HG03196 (cell line): ENCODE results near the gene NKX1-1.
"Not testable (repeated sequence)": the region's sequence is repeated elsewhere in the genome, so short reads cannot be mapped to it uniquely, and the experiment has no call there.

ENCODE experiments used
- ATAC-seq: cut with Tn5 transposase; IDR thresholded peaks from one replicate; pipeline ENCODE4 v1.9.1; 2021; ENCODE audit not compliant: unreplicated experiment

NKX1-1 gene

GRCh38 chr4:1375051-1375721, 31.1 kb downstream of the NKX1-1 start:
- no peak for ATAC-seq

GRCh38 chr4:1374706-1375045, 31.6 kb downstream of the NKX1-1 start:
- ATAC-seq: no peak

GRCh38 chr4:1373892-1374705, 32.1 kb downstream of the NKX1-1 start:
- ATAC-seq: no peak

- not testable (repeated sequence) for ATAC-seq
Observed at GRCh38 chr4:1372576-1372975, 33.7 kb downstream of the NKX1-1 start.

GRCh38 chr4:1371176-1372165, 34.8 kb downstream of the NKX1-1 start:
- no peak for ATAC-seq

GRCh38 chr4:1370321-1371124, 35.7 kb downstream of the NKX1-1 start:
- ATAC-seq: no peak

- ATAC-seq: no peak
Observed at GRCh38 chr4:1369479-1370079, 36.7 kb downstream of the NKX1-1 start.

- no peak for ATAC-seq
Observed at GRCh38 chr4:1369091-1369450, 37.2 kb downstream of the NKX1-1 start.

GRCh38 chr4:1368421-1369090, 37.7 kb downstream of the NKX1-1 start:
- no peak for ATAC-seq

- ATAC-seq: no peak
Observed at GRCh38 chr4:1367936-1368289, 38.3 kb downstream of the NKX1-1 start.

GRCh38 chr4:1367230-1367935, 38.9 kb downstream of the NKX1-1 start:
- ATAC-seq: no peak

- ATAC-seq: no peak
Observed at GRCh38 chr4:1366371-1367229, 39.6 kb downstream of the NKX1-1 start.

- ATAC-seq: no peak
Observed at GRCh38 chr4:1365271-1366178, 40.7 kb downstream of the NKX1-1 start.

GRCh38 chr4:1364748-1365147, 41.5 kb downstream of the NKX1-1 start:
- ATAC-seq: no peak

- ATAC-seq: no peak
Observed at GRCh38 chr4:1364217-1364616, 42.0 kb downstream of the NKX1-1 start.

- no peak for ATAC-seq
Observed at GRCh38 chr4:1363513-1363912, 42.7 kb downstream of the NKX1-1 start.

GRCh38 chr4:1362521-1362920, 43.7 kb downstream of the NKX1-1 start:
- no peak for ATAC-seq
